Sigmoid colon (tissue), 4 donors: ENCODE data around the gene GRK6.

Experiments used
- EP300 ChIP-seq, 4 donors: sonication (generic); formaldehyde crosslinking; IDR thresholded peaks; one replicate each; pipeline ENCODE4 v1.6.1; 2017; ENCODE audit warnings: antibody characterized with exemption in 4 of 4
- TF ChIP-seq, protein P1 (sequence below), 4 experiments: fragments of 450-650 bp in 3 of 4; fragments of 200-600 bp in 1 of 4; IDR thresholded peaks; one replicate each; pipeline ENCODE4 v1.5.1; 2016 to 2019; ENCODE audit warnings: antibody characterized with exemption in 4 of 4, mild to moderate bottlenecking in 3 of 4, moderate library complexity in 2 of 4

GRCh38 chr5:177459819-177460628, 33.5 kb downstream of the GRK6 start:
- TF ChIP-seq, protein P1, sequence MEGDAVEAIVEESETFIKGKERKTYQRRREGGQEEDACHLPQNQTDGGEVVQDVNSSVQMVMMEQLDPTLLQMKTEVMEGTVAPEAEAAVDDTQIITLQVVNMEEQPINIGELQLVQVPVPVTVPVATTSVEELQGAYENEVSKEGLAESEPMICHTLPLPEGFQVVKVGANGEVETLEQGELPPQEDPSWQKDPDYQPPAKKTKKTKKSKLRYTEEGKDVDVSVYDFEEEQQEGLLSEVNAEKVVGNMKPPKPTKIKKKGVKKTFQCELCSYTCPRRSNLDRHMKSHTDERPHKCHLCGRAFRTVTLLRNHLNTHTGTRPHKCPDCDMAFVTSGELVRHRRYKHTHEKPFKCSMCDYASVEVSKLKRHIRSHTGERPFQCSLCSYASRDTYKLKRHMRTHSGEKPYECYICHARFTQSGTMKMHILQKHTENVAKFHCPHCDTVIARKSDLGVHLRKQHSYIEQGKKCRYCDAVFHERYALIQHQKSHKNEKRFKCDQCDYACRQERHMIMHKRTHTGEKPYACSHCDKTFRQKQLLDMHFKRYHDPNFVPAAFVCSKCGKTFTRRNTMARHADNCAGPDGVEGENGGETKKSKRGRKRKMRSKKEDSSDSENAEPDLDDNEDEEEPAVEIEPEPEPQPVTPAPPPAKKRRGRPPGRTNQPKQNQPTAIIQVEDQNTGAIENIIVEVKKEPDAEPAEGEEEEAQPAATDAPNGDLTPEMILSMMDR (IDR thresholded peaks at IDR 0.05), result no peak
- TF ChIP-seq EP300 (IDR thresholded peaks at IDR 0.05), result no peak
